CD14-positive monocyte (primary cell): ENCODE measurements around the gene SKIL. TPM values are rescaled to one million over a fixed set of nuclear protein-coding genes. Genes with fewer than 3 reads are reported as not detected.

Experiments
- DNase-seq, 3 donors: peaks; one replicate each; pipeline ENCODE4 v3.0.0-alpha.2; 2011 to 2022
- H2AFZ ChIP-seq: 2 replicates; pipeline ENCODE4 v1.6.0; 2012; ENCODE audit warnings: mild to moderate bottlenecking, low read depth, low read length, inconsistent platforms; ENCODE audit not compliant: insufficient read depth, poor library complexity, severe bottlenecking
- H3K27ac ChIP-seq, 2 donors: 1 replicate in 1 of 2; 2 replicates in 1 of 2; pipeline ENCODE4 v1.5.1; 2012 to 2013; ENCODE audit warnings: low read length in 2 of 2, control low read depth in 1 of 2, inconsistent platforms in 1 of 2, low read depth in 1 of 2, mild to moderate bottlenecking in 1 of 2
- H3K27me3 ChIP-seq, 2 donors: one replicate each; pipeline versions ENCODE4 v1.6.0 to v1.6.1; 2011 to 2013; ENCODE audit warnings: low read length in 2 of 2; ENCODE audit not compliant: control insufficient read depth in 2 of 2, insufficient read depth in 2 of 2
- H3K36me3 ChIP-seq, 2 donors: replicated peaks in 1 of 2; 1 replicate in 1 of 2; 2 replicates in 1 of 2; pipeline versions ENCODE4 v1.5.1 to v1.6.1; 2012 to 2013; ENCODE audit warnings: low read length in 2 of 2, control low read depth in 1 of 2, inconsistent platforms in 1 of 2, mild to moderate bottlenecking in 1 of 2; ENCODE audit not compliant: insufficient read depth in 2 of 2, control insufficient read depth in 1 of 2
- H3K4me1 ChIP-seq, 2 donors: 1 replicate in 1 of 2; 2 replicates in 1 of 2; pipeline versions ENCODE4 v1.5.1 to v1.6.1; 2012 to 2013; ENCODE audit warnings: low read length in 2 of 2, control low read depth in 1 of 2, inconsistent platforms in 1 of 2, mild to moderate bottlenecking in 1 of 2, moderate library complexity in 1 of 2; ENCODE audit not compliant: insufficient read depth in 2 of 2, control insufficient read depth in 1 of 2
- H3K4me2 ChIP-seq: replicated peaks from 2 replicates; pipeline ENCODE3; 2012; ENCODE audit warnings: low read length, moderate library complexity, mild to moderate bottlenecking; ENCODE audit not compliant: poor library complexity, severe bottlenecking; ENCODE audit errors: extremely low read depth
- H3K4me3 ChIP-seq, 3 experiments: fragments of 200-600 bp in 1 of 3; sonication (generic) in 1 of 3; replicated peaks in 1 of 3; 1 replicate in 2 of 3; 2 replicates in 1 of 3; pipeline ENCODE4 v1.5.1; 2011 to 2013; ENCODE audit warnings: low read length in 3 of 3, mild to moderate bottlenecking in 3 of 3, control low read depth in 2 of 3, low read depth in 2 of 3, inconsistent platforms in 1 of 3, moderate library complexity in 1 of 3
- H3K79me2 ChIP-seq: 2 replicates; pipeline ENCODE4 v1.6.0; 2012; ENCODE audit warnings: mild to moderate bottlenecking, control low read depth, inconsistent platforms, low read length, moderate library complexity; ENCODE audit not compliant: insufficient read depth
- H3K9ac ChIP-seq: 2 replicates; pipeline ENCODE4 v1.6.0; 2017; ENCODE audit warnings: low read length, mild to moderate bottlenecking; ENCODE audit not compliant: insufficient read depth, poor library complexity, severe bottlenecking
- H3K9me3 ChIP-seq, 2 donors: replicated peaks in 1 of 2; 1 replicate in 1 of 2; 2 replicates in 1 of 2; pipeline versions ENCODE4 v1.5.1 to v1.6.1; 2012 to 2013; ENCODE audit warnings: low read length in 2 of 2, control low read depth in 1 of 2; ENCODE audit not compliant: control insufficient read depth in 1 of 2, insufficient read depth in 1 of 2
- H4K20me1 ChIP-seq: 2 replicates; pipeline ENCODE4 v1.6.0; 2012; ENCODE audit warnings: mild to moderate bottlenecking, low read length, control low read depth, moderate library complexity; ENCODE audit not compliant: insufficient read depth
- H3K27ac Mint-ChIP-seq, 7 donors: one replicate each; pipeline ENCODE4 v1.8.0; 2020; ENCODE audit warnings: mild to moderate bottlenecking in 7 of 7, mixed read lengths in 7 of 7, moderate library complexity in 6 of 7, inconsistent platforms in 2 of 7
- H3K27me3 Mint-ChIP-seq, 3 donors: one replicate each; pipeline ENCODE4 v1.8.0; 2021 to 2022; ENCODE audit warnings: low read depth in 3 of 3, mild to moderate bottlenecking in 3 of 3, mixed read lengths in 3 of 3, moderate library complexity in 3 of 3, inconsistent platforms in 1 of 3
- H3K36me3 Mint-ChIP-seq, 2 donors: one replicate each; pipeline ENCODE4 v1.8.0; 2020; ENCODE audit warnings: mixed read lengths in 2 of 2, inconsistent platforms in 1 of 2, mild to moderate bottlenecking in 1 of 2
- H3K4me1 Mint-ChIP-seq: one replicate; pipeline ENCODE4 v1.8.0; 2020; ENCODE audit warnings: mild to moderate bottlenecking, mixed read lengths
- H3K4me3 Mint-ChIP-seq, 2 donors: one replicate each; pipeline ENCODE4 v1.8.0; 2020; ENCODE audit warnings: mild to moderate bottlenecking in 2 of 2, mixed read lengths in 2 of 2, moderate library complexity in 1 of 2
- H3K9me3 Mint-ChIP-seq, 7 donors: one replicate each; pipeline ENCODE4 v1.8.0; 2020 to 2022; ENCODE audit warnings: mixed read lengths in 7 of 7, mild to moderate bottlenecking in 6 of 7, moderate library complexity in 6 of 7, inconsistent platforms in 2 of 7
- CTCF ChIP-seq: fragments of 200-600 bp; IDR thresholded peaks from one replicate; pipeline ENCODE4 v1.8.0; 2022; ENCODE audit warnings: antibody characterized with exemption, mild to moderate bottlenecking
- WGBS: methylation state at CpG from one replicate; pipeline ENCODE4 v1.1.5; 2013; ENCODE audit warnings: missing lambda C conversion rate; ENCODE audit not compliant: insufficient coverage; 5-methylcytosine and 5-hydroxymethylcytosine counted together
- intact Hi-C, 2 donors: fragments of 100-400 bp; cut with micrococcal nuclease; formaldehyde crosslinking; loops; one replicate each; pipeline versions ENCODE4 v1.15.0 to v1.15.1; 2023
- polyA plus RNA-seq, 3 donors: library from polyadenylated mRNA; depleted of rRNA in 1 of 3; unstranded in 2 of 3; stranded (reverse) in 1 of 3; fragments of 300-500 nt in 2 of 3; fragments of >200 nt in 1 of 3; fragmentation: Illumina TruSeq in 2 of 3; gene quantifications; 1 replicate in 2 of 3; 2 replicates in 1 of 3; pipeline ENCODE4 v1.2.3, GENCODE V29; 2012 to 2021

The SKIL gene
- polyA plus RNA-seq, 3 donors = 7.5 to 13.4 (median 9.2) TPM

- H3K4me1 ChIP-seq = peaks cover 17 to 22% of the 10 kb centered on the region in 2 donors
- peaks cover 0 to 5% (median 2%) of the 10 kb centered on the region in 7 donors for H3K9me3 Mint-ChIP-seq
- H3K4me3 Mint-ChIP-seq = no peak overlapping the region
- no peaks in the 10 kb centered on the region for H3K9me3 ChIP-seq
- H4K20me1 ChIP-seq = no peaks in the 10 kb centered on the region
- H3K4me1 Mint-ChIP-seq = peaks cover 16% of the 10 kb centered on the region
- H3K27ac ChIP-seq = no peak overlapping the region
- TF ChIP-seq CTCF = no peak
- no peak overlapping the region for H3K9ac ChIP-seq
- H3K4me3 ChIP-seq = no peak overlapping the region
- H3K36me3 Mint-ChIP-seq = no peaks in the 10 kb centered on the region
- no peaks in the 10 kb centered on the region for H3K27me3 ChIP-seq
- intact Hi-C loops = loop anchor here (5.0 to 10.0 kb wide), 2 partner anchors 39 to 97 kb away; partner anchors contain the start of genes CLDN11 (in 1 of the 2) and SKIL (in 1 of the 2)
- H3K4me2 ChIP-seq = no peak overlapping the region
- H3K27me3 Mint-ChIP-seq = peaks cover 0 to 2% (median 0%) of the 10 kb centered on the region in 3 donors
- H3K36me3 ChIP-seq = no peaks in the 10 kb centered on the region
- no peak overlapping the region for H3K27ac Mint-ChIP-seq
- 90% methylated on average over 2 of the region's 3 CpGs for WGBS
- no peaks in the 10 kb centered on the region for H3K79me2 ChIP-seq
- no peak overlapping the region for H2AFZ ChIP-seq
- DNase-seq = no peak
Measured at GRCh38 chr3:170317954-170318353, 39.6 kb upstream of the SKIL start.

- no peaks in the 10 kb centered on the region for H3K36me3 Mint-ChIP-seq
- H3K27me3 Mint-ChIP-seq = peaks cover 0 to 3% (median 2%) of the 10 kb centered on the region in 3 donors
- Histone ChIP-seq H4K20me1 (no peaks in the 10 kb centered on the region), H3K27ac (peak overlapping the region in 1 of 2 donors; percentile 52), H3K4me3 (peak overlapping the region in 1 of 3 experiments; percentile 22), H3K4me1 (peaks cover 17 to 22% of the 10 kb centered on the region in 2 donors), H3K36me3 (no peaks in the 10 kb centered on the region), H3K79me2 (no peaks in the 10 kb centered on the region), H3K27me3 (no peaks in the 10 kb centered on the region), H3K9ac (no peak overlapping the region), H2AFZ (no peak overlapping the region), H3K4me2 (peak overlapping the region; percentile 33), H3K9me3 (no peaks in the 10 kb centered on the region)
- TF ChIP-seq CTCF = no peak
- H3K27ac Mint-ChIP-seq = peak overlapping the region in 5 of 7 donors; percentile 12 to 82 (median 65)
- 100% methylated on average over 2 of the region's 7 CpGs for WGBS
- H3K4me1 Mint-ChIP-seq = peaks cover 16% of the 10 kb centered on the region
- DNase-seq = peak in 2 of 3 donors; percentile 20 to 31
- intact Hi-C loops = no loop called here
- H3K9me3 Mint-ChIP-seq = peaks cover 0 to 5% (median 2%) of the 10 kb centered on the region in 7 donors
- peak overlapping the region in 1 of 2 donors; percentile 33 for H3K4me3 Mint-ChIP-seq
Measured at GRCh38 chr3:170320461-170321121, 36.9 kb upstream of the SKIL start.
